Karpas-422 (cell line): ENCODE results near the gene MAP2K3. TPM values are rescaled to one million over a fixed set of nuclear protein-coding genes. Genes with fewer than 3 reads are reported as not detected.
A peak's percentile ranks its signal among the peaks of the same experiment; 100 is the strongest.

Experiments
- DNase-seq: peaks from one replicate; pipeline ENCODE4 v3.0.0-alpha.2; 2015
- H2AFZ ChIP-seq: fragments of 200-600 bp; sonication (generic); 2 replicates; pipeline ENCODE4 v1.6.1; 2014; ENCODE audit warnings: antibody characterized with exemption, low read length, mixed read lengths
- H3K27ac ChIP-seq: fragments of 200-600 bp; sonication (generic); 2 replicates; pipeline ENCODE4 v1.5.1; 2014; ENCODE audit warnings: mild to moderate bottlenecking, low read length, moderate library complexity
- H3K27me3 ChIP-seq: fragments of 200-600 bp; sonication (generic); 2 replicates; pipeline ENCODE4 v1.6.1; 2014; ENCODE audit warnings: low read length, mixed read lengths
- H3K36me3 ChIP-seq: fragments of 200-600 bp; sonication (generic); 2 replicates; pipeline ENCODE4 v1.6.1; 2014; ENCODE audit warnings: low read length, mixed read lengths; ENCODE audit not compliant: insufficient read depth
- H3K4me1 ChIP-seq: fragments of 200-600 bp; sonication (generic); 2 replicates; pipeline ENCODE4 v1.6.1; 2014; ENCODE audit warnings: mild to moderate bottlenecking, low read length, mixed read lengths
- H3K4me2 ChIP-seq: fragments of 200-600 bp; sonication (generic); 2 replicates; pipeline ENCODE4 v1.6.1; 2014; ENCODE audit warnings: low read length, low read depth, mild to moderate bottlenecking; ENCODE audit not compliant: poor library complexity, severe bottlenecking
- H3K4me3 ChIP-seq: fragments of 200-600 bp; sonication (generic); 2 replicates; pipeline ENCODE4 v1.5.1; 2014; ENCODE audit warnings: mild to moderate bottlenecking, antibody characterized with exemption, low read length, mixed read lengths
- H3K79me2 ChIP-seq: fragments of 200-600 bp; sonication (generic); 2 replicates; pipeline ENCODE4 v1.6.1; 2014; ENCODE audit warnings: mild to moderate bottlenecking, low read length, mixed read lengths
- H3K9ac ChIP-seq: fragments of 200-600 bp; sonication (generic); 2 replicates; pipeline ENCODE4 v1.6.0; 2014; ENCODE audit warnings: low read length
- H3K9me2 ChIP-seq: fragments of 200-600 bp; sonication (generic), shearing (Covaris generic); replicated peaks from 2 replicates; pipeline ENCODE4 v1.6.0; 2014; ENCODE audit warnings: mild to moderate bottlenecking, low read length, moderate library complexity; ENCODE audit not compliant: insufficient read depth
- H3K9me3 ChIP-seq: fragments of 300-700, 200-600 bp; sonication (generic); 2 replicates; pipeline ENCODE4 v1.6.1; 2014; ENCODE audit warnings: low read length, mixed read lengths
- H4K20me1 ChIP-seq: fragments of 200-600 bp; sonication (generic); 2 replicates; pipeline ENCODE4 v1.6.1; 2014; ENCODE audit warnings: mild to moderate bottlenecking, antibody characterized with exemption, low read length, low read depth; ENCODE audit not compliant: insufficient read depth
- total RNA-seq: library from RNA; depleted of rRNA; stranded (reverse); fragments of >200 nt; shearing (Covaris generic); gene quantifications from 2 replicates; pipeline ENCODE4 v1.2.3, GENCODE V29; 2014; ENCODE audit warnings: low replicate concordance

MAP2K3 gene
- total RNA-seq, 1 experiment from 2014 or later: 49.4 TPM

DNA sequence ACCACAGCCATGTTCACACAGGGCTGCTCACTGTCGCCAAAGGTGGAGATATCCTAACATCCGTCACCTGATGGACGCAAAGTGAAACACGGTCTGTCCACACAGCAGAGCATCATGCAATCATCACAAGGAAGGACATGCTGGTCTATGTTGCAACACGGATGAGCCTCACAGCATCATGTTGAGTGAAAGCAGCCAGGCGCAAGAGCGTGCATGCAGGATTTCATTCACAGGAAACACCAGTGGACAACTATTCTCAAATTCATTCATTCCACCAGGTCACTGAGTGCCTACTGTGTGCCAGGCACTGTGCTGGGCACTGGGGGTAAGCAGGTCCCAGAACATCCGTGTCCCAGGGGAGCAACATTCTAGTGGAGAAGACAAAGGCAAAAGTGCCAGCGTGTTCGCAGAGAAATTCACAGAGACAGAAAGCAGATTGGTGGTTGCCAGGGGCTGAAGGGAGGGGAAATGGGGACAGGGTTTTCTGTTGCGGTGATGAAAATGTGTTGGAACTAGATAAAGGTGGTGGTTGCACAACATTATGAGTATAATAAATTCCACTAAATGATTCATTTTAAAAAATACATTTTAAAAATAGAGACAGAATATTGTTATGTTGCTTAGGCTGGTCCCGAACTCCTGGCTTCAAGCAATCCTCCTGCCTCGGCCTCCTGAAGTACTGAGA is 69.0 kb downstream of the MAP2K3 start:
- H3K4me3 ChIP-seq: no peak overlapping the region
- H4K20me1 ChIP-seq: no peaks in the 10 kb centered on the region
- H3K9me2 ChIP-seq: no peaks in the 10 kb centered on the region
- H3K36me3 ChIP-seq: no peaks in the 10 kb centered on the region
- H3K4me1 ChIP-seq: peaks cover 47% of the 10 kb centered on the region
- no peaks in the 10 kb centered on the region for H3K79me2 ChIP-seq
- peak; percentile 32 for DNase-seq
- H3K4me2 ChIP-seq: no peak overlapping the region
- H2AFZ ChIP-seq: no peak overlapping the region
- no peak overlapping the region for H3K9ac ChIP-seq
- H3K9me3 ChIP-seq: no peaks in the 10 kb centered on the region
- H3K27ac ChIP-seq: no peak overlapping the region
- H3K27me3 ChIP-seq: no peaks in the 10 kb centered on the region

GRCh38 chr17:21354796-21355385 is 70.4 kb downstream of the MAP2K3 start:
- Histone ChIP-seq H3K9me2 (no peaks in the 10 kb centered on the region), H4K20me1 (no peaks in the 10 kb centered on the region), H3K9me3 (no peaks in the 10 kb centered on the region), H3K4me3 (no peak overlapping the region), H3K4me2 (no peak overlapping the region), H3K27ac (no peak overlapping the region), H3K36me3 (no peaks in the 10 kb centered on the region), H3K4me1 (peaks cover 39% of the 10 kb centered on the region), H2AFZ (no peak overlapping the region), H3K27me3 (no peaks in the 10 kb centered on the region), H3K79me2 (no peaks in the 10 kb centered on the region), H3K9ac (no peak overlapping the region)
- DNase-seq: peak; percentile 32

DNA sequence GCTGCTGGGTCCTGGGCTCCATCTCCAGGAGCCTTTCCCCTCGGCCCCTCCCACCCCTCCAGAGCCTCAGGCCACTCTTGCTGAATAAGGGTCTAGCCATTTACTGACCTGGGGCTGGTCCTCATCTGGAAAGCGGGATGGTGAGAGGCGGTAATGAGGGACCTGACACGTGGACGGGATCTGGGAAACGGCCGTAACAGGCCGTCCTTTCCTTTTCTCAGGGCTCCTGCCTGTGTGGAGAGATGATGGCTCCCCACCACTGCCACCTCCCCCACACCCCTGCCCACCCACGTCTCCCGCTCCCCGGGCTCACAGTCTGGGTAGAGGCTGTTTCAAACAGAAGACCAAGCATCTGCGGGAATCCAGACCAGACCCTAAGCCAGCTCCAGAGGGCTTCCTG is 71.1 kb downstream of the MAP2K3 start:
- Histone ChIP-seq H3K9me3 (no peaks in the 10 kb centered on the region), H3K4me2 (no peak overlapping the region), H3K36me3 (no peaks in the 10 kb centered on the region), H3K27ac (no peak overlapping the region), H3K9ac (no peak overlapping the region), H3K79me2 (no peaks in the 10 kb centered on the region), H4K20me1 (no peaks in the 10 kb centered on the region), H3K4me1 (peaks cover 39% of the 10 kb centered on the region), H3K4me3 (no peak overlapping the region), H3K9me2 (no peaks in the 10 kb centered on the region), H2AFZ (no peak overlapping the region), H3K27me3 (no peaks in the 10 kb centered on the region)
- no peak for DNase-seq

DNA sequence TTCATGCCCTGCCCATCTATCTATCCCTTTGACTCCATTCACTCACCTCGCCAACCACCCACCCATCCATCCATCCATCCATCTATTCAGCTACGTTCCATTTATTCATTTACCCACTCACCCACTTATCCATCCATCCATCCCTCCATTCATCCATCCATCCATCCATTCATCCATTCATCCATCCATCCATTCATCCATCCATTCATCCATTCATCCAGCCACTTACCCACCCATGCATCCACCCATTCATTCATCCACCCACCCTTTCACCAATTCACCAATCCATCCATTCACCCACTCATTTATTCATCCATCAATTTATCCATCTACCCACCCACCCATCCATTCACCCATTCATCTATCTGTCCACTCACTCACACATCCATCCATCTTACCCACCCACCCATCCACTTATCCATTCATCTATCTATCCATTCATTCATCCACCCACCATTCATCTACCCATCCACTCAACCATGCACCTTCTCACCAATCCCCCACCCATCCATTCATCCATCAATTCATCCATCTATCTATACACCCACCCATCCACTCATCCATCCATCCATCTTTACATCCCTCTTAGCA is 72.1 kb downstream of the MAP2K3 start:
- no peak overlapping the region for H3K4me3 ChIP-seq
- no peaks in the 10 kb centered on the region for H3K9me2 ChIP-seq
- no peak overlapping the region for H3K4me2 ChIP-seq
- DNase-seq: no peak
- no peak overlapping the region for H3K27ac ChIP-seq
- peaks cover 33% of the 10 kb centered on the region for H3K4me1 ChIP-seq
- H2AFZ ChIP-seq: no peak overlapping the region
- H3K79me2 ChIP-seq: no peaks in the 10 kb centered on the region
- H3K9ac ChIP-seq: no peak overlapping the region
- no peaks in the 10 kb centered on the region for H3K9me3 ChIP-seq
- H4K20me1 ChIP-seq: no peaks in the 10 kb centered on the region
- no peaks in the 10 kb centered on the region for H3K36me3 ChIP-seq
- H3K27me3 ChIP-seq: no peaks in the 10 kb centered on the region

- Histone ChIP-seq H3K27ac (no peak overlapping the region), H3K36me3 (no peaks in the 10 kb centered on the region), H4K20me1 (no peaks in the 10 kb centered on the region), H3K4me2 (no peak overlapping the region), H3K9me2 (no peaks in the 10 kb centered on the region), H3K9ac (no peak overlapping the region), H3K4me1 (peaks cover 30% of the 10 kb centered on the region), H3K27me3 (no peaks in the 10 kb centered on the region), H3K79me2 (no peaks in the 10 kb centered on the region), H3K4me3 (no peak overlapping the region), H3K9me3 (no peaks in the 10 kb centered on the region), H2AFZ (no peak overlapping the region)
- no peak for DNase-seq
These were observed 72.8 kb downstream of the MAP2K3 start for GRCh38 chr17:21357281-21357680.

DNA sequence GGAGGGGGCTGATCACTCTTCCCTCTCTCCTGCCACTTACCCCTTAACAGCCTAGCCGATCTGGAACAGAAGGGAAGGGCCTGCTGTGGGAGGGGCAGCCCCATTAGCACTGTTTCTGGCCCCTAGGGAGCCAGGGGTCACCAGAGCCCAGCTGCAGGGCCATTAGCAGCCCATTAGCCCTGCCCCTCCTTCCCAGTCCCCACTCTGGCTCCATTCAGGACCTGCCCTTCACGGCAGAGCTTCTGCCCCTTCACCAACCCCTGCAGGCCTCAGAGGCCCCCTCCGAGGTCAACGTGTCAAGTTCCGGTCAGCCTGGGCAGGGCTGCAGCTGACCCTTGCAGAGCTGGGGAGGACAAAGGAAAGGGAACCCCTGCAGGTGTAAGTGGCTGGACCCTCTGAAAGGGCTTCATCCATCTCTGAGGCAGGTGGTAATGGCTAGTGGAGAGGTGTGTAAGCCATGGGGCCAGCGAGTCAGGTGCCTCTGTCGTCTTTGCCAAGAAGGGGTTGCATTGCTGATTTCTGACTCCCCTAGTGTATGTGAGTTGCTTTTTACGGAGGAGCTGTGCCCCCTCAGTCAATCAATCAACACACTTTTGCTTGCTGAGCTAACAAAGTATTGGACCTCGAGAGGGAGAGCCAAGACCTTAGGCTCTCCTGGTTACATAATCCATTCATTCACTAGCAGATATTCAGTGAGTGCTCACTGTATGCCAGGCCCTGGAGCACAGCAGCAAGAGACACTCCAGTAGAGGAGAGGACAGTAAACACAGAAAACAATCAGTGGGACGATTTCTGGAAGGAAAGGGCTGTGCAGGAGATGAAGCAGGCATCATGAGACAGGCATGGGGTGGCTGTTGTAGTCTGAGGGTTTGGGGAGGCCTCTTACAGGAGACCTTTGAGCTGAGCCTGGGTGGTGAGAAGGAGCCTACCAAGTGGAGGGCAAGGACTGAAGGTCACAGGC is 73.5 kb downstream of the MAP2K3 start:
- H3K27me3 ChIP-seq: no peaks in the 10 kb centered on the region
- DNase-seq: no peak
- no peaks in the 10 kb centered on the region for H3K36me3 ChIP-seq
- H2AFZ ChIP-seq: no peak overlapping the region
- H3K27ac ChIP-seq: no peak overlapping the region
- no peak overlapping the region for H3K4me3 ChIP-seq
- H3K79me2 ChIP-seq: no peaks in the 10 kb centered on the region
- H3K9me2 ChIP-seq: no peaks in the 10 kb centered on the region
- H3K4me1 ChIP-seq: peaks cover 23% of the 10 kb centered on the region
- H3K4me2 ChIP-seq: no peak overlapping the region
- H3K9ac ChIP-seq: no peak overlapping the region
- H3K9me3 ChIP-seq: no peaks in the 10 kb centered on the region
- no peaks in the 10 kb centered on the region for H4K20me1 ChIP-seq

DNA sequence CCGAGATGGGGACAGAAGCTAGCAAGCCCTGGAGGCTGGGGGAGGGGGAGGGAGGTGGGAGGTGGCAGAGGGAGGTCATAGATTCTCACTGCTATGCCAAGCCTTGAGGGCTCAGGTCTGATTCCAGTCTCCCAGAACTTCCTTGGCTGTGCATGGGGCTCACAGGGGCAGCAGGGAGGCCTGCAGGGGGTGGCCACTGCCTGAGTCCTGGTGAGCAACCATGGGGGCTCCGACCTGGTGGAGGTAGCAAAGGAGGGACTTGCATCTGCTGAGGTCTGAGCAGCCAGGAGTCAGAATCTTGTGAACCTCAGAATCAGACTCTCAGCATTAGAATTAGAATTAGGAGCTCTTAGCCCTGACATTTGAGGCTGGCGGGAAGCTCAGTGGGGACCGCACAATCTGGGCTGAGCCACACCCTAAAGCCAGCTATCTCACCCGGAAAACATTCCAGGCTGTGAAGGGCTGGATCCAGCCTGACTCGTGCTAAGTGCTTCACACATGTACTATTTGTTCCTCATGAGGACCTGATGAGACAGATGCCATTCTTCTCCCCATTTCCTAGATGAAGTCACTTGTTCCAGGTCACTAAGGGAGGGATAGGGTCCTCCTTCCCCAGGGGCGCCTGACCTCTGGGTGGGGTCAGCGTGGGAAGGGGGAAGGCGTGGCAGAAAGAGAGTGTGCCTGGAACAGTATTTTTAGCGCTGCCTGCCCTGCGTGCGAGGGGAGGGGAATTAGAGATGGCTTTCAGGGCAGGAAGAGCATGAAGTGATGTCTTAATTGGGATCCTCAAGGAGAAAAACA is 74.4 kb downstream of the MAP2K3 start:
- Histone ChIP-seq H3K9me2 (no peaks in the 10 kb centered on the region), H3K4me3 (no peak overlapping the region), H3K9me3 (no peaks in the 10 kb centered on the region), H3K9ac (no peak overlapping the region), H3K4me2 (no peak overlapping the region), H3K27ac (no peak overlapping the region), H2AFZ (no peak overlapping the region), H3K27me3 (no peaks in the 10 kb centered on the region), H3K4me1 (peaks cover 16% of the 10 kb centered on the region), H3K79me2 (no peaks in the 10 kb centered on the region), H4K20me1 (no peaks in the 10 kb centered on the region), H3K36me3 (no peaks in the 10 kb centered on the region)
- no peak for DNase-seq
